Body of pancreas (tissue), 4 donors: Measurements from ENCODE around the gene DCUN1D1. TPM values are rescaled to one million over a fixed set of nuclear protein-coding genes. Genes with fewer than 3 reads are reported as not detected.

ENCODE experiments used
- ATAC-seq: fragments of 150-250 bp; one replicate; pipeline ENCODE4 v1.9.1; 2016
- DNase-seq, 4 donors: peaks; one replicate each; pipeline ENCODE4 v3.0.0-alpha.2; 2019
- H3K27ac ChIP-seq, 4 donors: fragments of 200-600 bp; sonication (generic); 1 replicate in 3 of 4; 2 replicates in 1 of 4; pipeline versions ENCODE4 v1.5.1 to v1.6.1; 2016 to 2019; ENCODE audit warnings: mild to moderate bottlenecking in 1 of 4, mixed read lengths in 1 of 4, moderate library complexity in 1 of 4
- H3K27me3 ChIP-seq, 2 donors: fragments of 200-600 bp; sonication (generic); one replicate each; pipeline ENCODE4 v1.6.0; 2016; ENCODE audit warnings: mild to moderate bottlenecking in 1 of 2
- H3K36me3 ChIP-seq, 2 donors: fragments of 200-600 bp; sonication (generic); replicated peaks in 1 of 2; 2 replicates each; pipeline ENCODE4 v1.5.1; 2016; ENCODE audit warnings: low read depth in 2 of 2; ENCODE audit not compliant: insufficient read depth in 1 of 2
- H3K4me1 ChIP-seq: fragments of 200-600 bp; sonication (generic); one replicate; pipeline ENCODE4 v1.6.0; 2016
- H3K4me3 ChIP-seq, 2 donors: fragments of 200-600 bp; sonication (generic); 1 replicate in 1 of 2; 2 replicates in 1 of 2; pipeline ENCODE4 v1.5.1; 2016 to 2019
- H3K9me3 ChIP-seq, 3 donors: fragments of 200-600 bp; sonication (generic); 1 replicate in 2 of 3; 2 replicates in 1 of 3; pipeline ENCODE4 v1.5.1; 2016
- POLR2A ChIP-seq, 3 donors: fragments of 450-650 bp; IDR thresholded peaks; one replicate each; pipeline ENCODE4 v1.6.1; 2016; ENCODE audit warnings: antibody characterized with exemption in 3 of 3, mild to moderate bottlenecking in 2 of 3
- WGBS, 2 donors: methylation state at CpG; one replicate each; pipeline ENCODE4 v1.1.5; 2017; 5-methylcytosine and 5-hydroxymethylcytosine counted together
- intact Hi-C: fragments of 100-400 bp; cut with DNase I; formaldehyde crosslinking; loops from one replicate; pipeline ENCODE4 v1.15.1; 2023
- total RNA-seq, 2 donors: library from RNA; depleted of rRNA; stranded (reverse); fragments of >200 nt; gene quantifications; one replicate each; pipeline ENCODE4 v1.1.0, GENCODE V29; 2016
- TF ChIP-seq, protein P1 (sequence below), 7 experiments: fragments of 450-650 bp in 4 of 7; fragments of 200-600 bp in 3 of 7; sonication (generic) in 3 of 7; IDR thresholded peaks; one replicate each; pipeline ENCODE4 v1.5.1; 2016 to 2019; ENCODE audit warnings: antibody characterized with exemption in 7 of 7

DCUN1D1 gene
- total RNA-seq, 2 donors from 2014 or later: 4.6 to 10.9 TPM

- no peak overlapping the region for H3K4me3 ChIP-seq
- 91% methylated on average over 3 of the region's 3 CpGs for WGBS, 2 donors
- H3K9me3 ChIP-seq: no peaks in the 10 kb centered on the region
- no peak for DNase-seq
- H3K27me3 ChIP-seq: no peaks in the 10 kb centered on the region
- ATAC-seq: no peak
- TF ChIP-seq, protein P1, sequence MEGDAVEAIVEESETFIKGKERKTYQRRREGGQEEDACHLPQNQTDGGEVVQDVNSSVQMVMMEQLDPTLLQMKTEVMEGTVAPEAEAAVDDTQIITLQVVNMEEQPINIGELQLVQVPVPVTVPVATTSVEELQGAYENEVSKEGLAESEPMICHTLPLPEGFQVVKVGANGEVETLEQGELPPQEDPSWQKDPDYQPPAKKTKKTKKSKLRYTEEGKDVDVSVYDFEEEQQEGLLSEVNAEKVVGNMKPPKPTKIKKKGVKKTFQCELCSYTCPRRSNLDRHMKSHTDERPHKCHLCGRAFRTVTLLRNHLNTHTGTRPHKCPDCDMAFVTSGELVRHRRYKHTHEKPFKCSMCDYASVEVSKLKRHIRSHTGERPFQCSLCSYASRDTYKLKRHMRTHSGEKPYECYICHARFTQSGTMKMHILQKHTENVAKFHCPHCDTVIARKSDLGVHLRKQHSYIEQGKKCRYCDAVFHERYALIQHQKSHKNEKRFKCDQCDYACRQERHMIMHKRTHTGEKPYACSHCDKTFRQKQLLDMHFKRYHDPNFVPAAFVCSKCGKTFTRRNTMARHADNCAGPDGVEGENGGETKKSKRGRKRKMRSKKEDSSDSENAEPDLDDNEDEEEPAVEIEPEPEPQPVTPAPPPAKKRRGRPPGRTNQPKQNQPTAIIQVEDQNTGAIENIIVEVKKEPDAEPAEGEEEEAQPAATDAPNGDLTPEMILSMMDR (IDR thresholded peaks at IDR 0.05): no peak
- no peak for TF ChIP-seq POLR2A (IDR thresholded peaks at IDR 0.05)
- no peak overlapping the region for H3K27ac ChIP-seq
- peaks cover 17 to 34% of the 10 kb centered on the region in 2 donors for H3K36me3 ChIP-seq
- intact Hi-C loops: no loop called here
- peaks cover 10% of the 10 kb centered on the region for H3K4me1 ChIP-seq
Measured at GRCh38 chr3:183018421-183019192, 38.3 kb upstream of the DCUN1D1 start.

DNA sequence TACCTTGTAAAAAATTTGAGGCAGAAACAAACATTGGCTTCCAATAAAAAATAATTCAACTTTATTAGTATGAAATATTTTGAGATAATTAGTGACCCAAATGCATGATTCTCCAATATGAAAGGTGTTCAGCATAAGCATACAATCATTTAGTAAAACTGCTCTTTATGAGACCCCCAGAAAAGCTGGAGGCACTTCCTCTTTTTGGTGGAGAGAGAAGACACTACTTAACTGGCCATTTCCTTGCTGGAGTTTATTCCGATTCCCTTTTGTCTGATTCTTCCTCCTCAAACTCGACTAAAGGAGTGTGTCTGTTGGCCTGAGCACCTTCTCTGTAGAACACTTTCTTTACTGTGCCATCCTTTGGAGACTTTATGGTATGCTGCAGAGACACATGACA is 34.8 kb upstream of the DCUN1D1 start:
- Histone ChIP-seq H3K27ac (no peak overlapping the region), H3K4me3 (no peak overlapping the region), H3K4me1 (no peaks in the 10 kb centered on the region), H3K36me3 (peaks cover 16 to 21% of the 10 kb centered on the region in 2 donors), H3K9me3 (no peaks in the 10 kb centered on the region), H3K27me3 (no peaks in the 10 kb centered on the region)
- intact Hi-C loops: no loop called here
- 65 to 77% methylated on average over 2 of the region's 2 CpGs for WGBS, 2 donors
- no peak for TF ChIP-seq POLR2A (IDR thresholded peaks at IDR 0.05)
- TF ChIP-seq, protein P1 (IDR thresholded peaks at IDR 0.05): no peak
- DNase-seq (no peak), ATAC-seq (no peak)

- H3K36me3 ChIP-seq: peaks cover 6 to 16% of the 10 kb centered on the region in 2 donors
- WGBS, 2 donors: 89 to 93% methylated on average over 6 of the region's 6 CpGs
- H3K27ac ChIP-seq: no peak overlapping the region
- DNase-seq (no peak), ATAC-seq (no peak)
- intact Hi-C loops: no loop called here
- no peaks in the 10 kb centered on the region for H3K27me3 ChIP-seq
- TF ChIP-seq, protein P1 (IDR thresholded peaks at IDR 0.05): no peak
- TF ChIP-seq POLR2A (IDR thresholded peaks at IDR 0.05): no peak
- H3K9me3 ChIP-seq: no peaks in the 10 kb centered on the region
- H3K4me1 ChIP-seq: no peaks in the 10 kb centered on the region
- H3K4me3 ChIP-seq: no peak overlapping the region
Measured at GRCh38 chr3:183013856-183014255, 33.5 kb upstream of the DCUN1D1 start.

DNA sequence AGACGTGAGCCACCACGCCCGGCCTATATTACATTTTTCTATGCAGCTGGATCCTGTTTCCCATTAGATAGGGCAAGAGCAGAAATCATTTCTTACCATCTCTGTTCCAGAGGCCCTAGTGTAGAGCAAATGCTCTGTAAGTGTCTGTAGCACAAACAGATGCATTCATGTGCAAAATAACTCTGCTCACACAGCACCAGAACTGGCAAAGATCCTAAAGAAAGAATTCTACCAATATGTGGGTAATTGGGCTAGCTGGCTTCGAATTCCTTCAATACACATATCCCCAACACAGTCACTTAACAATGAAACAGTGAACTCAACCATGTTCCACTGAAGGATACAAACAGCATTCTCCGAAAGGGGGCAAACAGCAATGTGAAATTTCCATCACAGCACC is 32.7 kb upstream of the DCUN1D1 start:
- no peak for DNase-seq
- intact Hi-C loops: no loop called here
- no peak overlapping the region for H3K27ac ChIP-seq
- peaks cover 6 to 16% of the 10 kb centered on the region in 2 donors for H3K36me3 ChIP-seq
- no peaks in the 10 kb centered on the region for H3K27me3 ChIP-seq
- no peak overlapping the region for H3K4me3 ChIP-seq
- TF ChIP-seq POLR2A (IDR thresholded peaks at IDR 0.05): no peak
- TF ChIP-seq, protein P1 (IDR thresholded peaks at IDR 0.05): no peak
- H3K9me3 ChIP-seq: no peaks in the 10 kb centered on the region
- WGBS, 2 donors: 91 to 94% methylated on average over 5 of the region's 5 CpGs
- no peak for ATAC-seq
- no peaks in the 10 kb centered on the region for H3K4me1 ChIP-seq

DNA sequence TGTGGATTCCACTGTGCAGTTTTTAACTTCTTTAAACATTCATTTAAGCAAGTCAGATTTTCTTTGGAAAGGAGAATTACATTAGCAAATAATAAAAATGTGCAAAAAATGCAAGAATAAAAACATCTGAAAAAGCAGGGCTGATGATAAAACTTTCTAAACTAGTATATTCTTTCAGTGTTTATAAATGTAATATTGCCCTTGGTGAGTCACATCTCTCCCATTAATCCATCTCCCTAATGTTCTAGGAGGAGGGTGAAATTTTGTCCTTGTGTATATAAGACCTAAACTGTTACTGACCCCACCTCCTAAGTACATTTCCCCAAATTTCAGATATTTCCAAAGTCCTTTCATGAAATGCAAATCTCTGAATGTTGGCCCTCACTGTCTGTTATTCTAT is 28.5 kb upstream of the DCUN1D1 start:
- no peaks in the 10 kb centered on the region for H3K27me3 ChIP-seq
- H3K4me1 ChIP-seq: no peaks in the 10 kb centered on the region
- no peak for ATAC-seq
- H3K27ac ChIP-seq: no peak overlapping the region
- DNase-seq: no peak
- peaks cover 0 to 2% of the 10 kb centered on the region in 2 donors for H3K36me3 ChIP-seq
- no peaks in the 10 kb centered on the region for H3K9me3 ChIP-seq
- intact Hi-C loops: no loop called here
- H3K4me3 ChIP-seq: no peak overlapping the region
- no peak for TF ChIP-seq POLR2A (IDR thresholded peaks at IDR 0.05)
- TF ChIP-seq, protein P1 (IDR thresholded peaks at IDR 0.05): no peak
